HG02870 (cell line): ENCODE data around the gene NPAS2.

Experiments
- ATAC-seq: cut with Tn5 transposase; IDR thresholded peaks from one replicate; pipeline ENCODE4 v1.9.1; 2021; ENCODE audit warnings: mild to moderate bottlenecking, moderate library complexity; ENCODE audit not compliant: unreplicated experiment

NPAS2 gene

GRCh38 chr2:101036562-101036961, 216.6 kb downstream of the NPAS2 start:
- no peak for ATAC-seq

- no peak for ATAC-seq
These were observed 217.3 kb downstream of the NPAS2 start for GRCh38 chr2:101037161-101037755.

GRCh38 chr2:101038455-101039255, 218.7 kb downstream of the NPAS2 start:
- ATAC-seq = no peak

GRCh38 chr2:101040072-101040471, 220.1 kb downstream of the NPAS2 start:
- ATAC-seq = no peak

DNA sequence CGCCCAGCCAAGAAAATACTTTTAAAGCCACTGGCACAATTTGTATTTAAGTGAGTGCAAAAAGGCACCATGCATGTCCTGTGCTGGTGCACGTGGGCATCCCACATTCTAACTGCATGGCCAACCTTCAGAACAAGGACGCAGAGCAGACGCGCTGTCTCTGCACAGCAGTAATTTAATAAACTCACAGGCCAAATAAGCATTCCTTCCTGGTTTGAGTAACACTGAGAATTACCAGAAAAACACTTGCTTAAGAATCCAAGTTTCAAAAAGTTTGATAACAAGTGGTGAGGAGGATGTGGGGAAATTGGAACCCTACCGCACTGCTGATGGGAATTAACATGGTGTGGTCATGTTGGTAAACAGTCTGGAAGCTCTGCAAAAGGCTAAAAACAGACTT, 220.8 kb downstream of the NPAS2 start:
- no peak for ATAC-seq

DNA sequence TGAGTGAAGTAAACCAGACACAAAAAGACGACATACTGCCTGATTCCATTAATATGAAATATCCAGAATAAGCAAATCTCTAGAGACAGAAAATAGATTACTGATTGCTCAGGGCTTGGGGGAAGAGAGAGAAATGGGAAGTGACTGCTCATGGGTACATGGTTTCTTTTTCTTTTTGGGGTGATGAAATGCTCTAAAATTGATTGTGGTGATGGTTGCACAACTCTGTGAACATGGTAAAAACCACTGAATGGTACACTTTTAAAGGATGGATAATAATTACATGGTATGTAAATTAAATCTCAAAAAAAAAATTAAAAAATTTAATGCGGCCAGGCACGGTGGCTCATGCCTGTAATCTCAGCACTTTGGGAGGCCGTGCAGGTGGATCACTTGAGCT, 221.5 kb downstream of the NPAS2 start:
- ATAC-seq = no peak

DNA sequence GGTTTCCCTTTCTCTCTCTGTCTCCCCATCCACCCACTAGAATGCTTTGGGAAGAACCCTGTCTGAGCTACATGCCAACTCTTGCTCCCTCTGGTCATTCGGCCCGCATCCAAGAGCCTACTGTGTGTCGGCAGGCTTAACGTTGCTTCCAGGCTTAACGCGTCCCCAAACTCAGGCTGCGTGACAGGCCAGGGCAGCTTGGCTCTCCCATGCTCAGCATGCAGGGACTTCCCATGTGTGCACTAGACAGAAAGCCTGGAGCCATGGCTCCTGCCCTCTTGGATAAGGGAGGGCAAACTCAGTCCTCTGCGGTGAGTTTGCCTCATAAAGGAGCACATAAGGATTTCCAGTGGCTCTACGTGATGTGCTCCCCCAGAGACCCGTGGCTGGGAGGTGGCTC, 225.4 kb downstream of the NPAS2 start:
- no peak for ATAC-seq
